C4-2B (cell line): ENCODE results near the gene KLK1.

ENCODE experiments used
- ZFX ChIP-seq: fragments of 450-650 bp; IDR thresholded peaks from 2 replicates; pipeline ENCODE4 v1.6.1; 2017
- TF ChIP-seq, protein P1 (sequence below): fragments of 450-650 bp; conservative IDR thresholded peaks from 2 replicates; pipeline ENCODE4 v1.5.1; 2017; ENCODE audit warnings: mild to moderate bottlenecking

DNA sequence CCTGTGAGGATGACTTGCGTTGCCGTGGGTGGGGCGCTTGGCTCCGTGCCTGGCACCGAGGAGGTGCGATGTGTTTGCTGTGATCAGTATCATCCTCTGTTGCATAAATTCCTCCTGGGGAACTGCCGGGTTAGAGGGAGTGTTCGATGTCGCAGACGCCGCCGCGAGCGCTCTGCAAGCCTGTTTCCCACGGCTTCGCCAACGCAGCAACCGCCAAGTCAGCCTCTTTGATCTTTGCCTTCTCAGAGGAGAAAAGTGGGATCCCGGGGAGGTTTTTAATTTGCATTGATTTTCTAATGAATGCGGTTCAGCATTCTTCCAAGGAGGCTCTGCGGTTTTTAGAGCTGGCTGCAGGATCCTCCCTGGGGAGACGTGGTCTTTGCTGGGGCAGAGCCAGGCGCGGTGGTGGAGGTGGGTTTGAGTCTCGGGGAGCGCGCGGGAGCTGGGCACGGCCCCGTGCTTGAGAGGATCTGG, 45.7 kb downstream of the KLK1 start:
- TF ChIP-seq, protein P1, sequence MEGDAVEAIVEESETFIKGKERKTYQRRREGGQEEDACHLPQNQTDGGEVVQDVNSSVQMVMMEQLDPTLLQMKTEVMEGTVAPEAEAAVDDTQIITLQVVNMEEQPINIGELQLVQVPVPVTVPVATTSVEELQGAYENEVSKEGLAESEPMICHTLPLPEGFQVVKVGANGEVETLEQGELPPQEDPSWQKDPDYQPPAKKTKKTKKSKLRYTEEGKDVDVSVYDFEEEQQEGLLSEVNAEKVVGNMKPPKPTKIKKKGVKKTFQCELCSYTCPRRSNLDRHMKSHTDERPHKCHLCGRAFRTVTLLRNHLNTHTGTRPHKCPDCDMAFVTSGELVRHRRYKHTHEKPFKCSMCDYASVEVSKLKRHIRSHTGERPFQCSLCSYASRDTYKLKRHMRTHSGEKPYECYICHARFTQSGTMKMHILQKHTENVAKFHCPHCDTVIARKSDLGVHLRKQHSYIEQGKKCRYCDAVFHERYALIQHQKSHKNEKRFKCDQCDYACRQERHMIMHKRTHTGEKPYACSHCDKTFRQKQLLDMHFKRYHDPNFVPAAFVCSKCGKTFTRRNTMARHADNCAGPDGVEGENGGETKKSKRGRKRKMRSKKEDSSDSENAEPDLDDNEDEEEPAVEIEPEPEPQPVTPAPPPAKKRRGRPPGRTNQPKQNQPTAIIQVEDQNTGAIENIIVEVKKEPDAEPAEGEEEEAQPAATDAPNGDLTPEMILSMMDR: no peak
- no peak for TF ChIP-seq ZFX
